GM19467 (cell line): ENCODE results near the gene AP1M2.

ENCODE experiments used
- ATAC-seq: cut with Tn5 transposase; IDR thresholded peaks from one replicate; pipeline ENCODE4 v1.9.1; 2021; ENCODE audit warnings: mild to moderate bottlenecking, moderate library complexity; ENCODE audit not compliant: unreplicated experiment

The AP1M2 gene

DNA sequence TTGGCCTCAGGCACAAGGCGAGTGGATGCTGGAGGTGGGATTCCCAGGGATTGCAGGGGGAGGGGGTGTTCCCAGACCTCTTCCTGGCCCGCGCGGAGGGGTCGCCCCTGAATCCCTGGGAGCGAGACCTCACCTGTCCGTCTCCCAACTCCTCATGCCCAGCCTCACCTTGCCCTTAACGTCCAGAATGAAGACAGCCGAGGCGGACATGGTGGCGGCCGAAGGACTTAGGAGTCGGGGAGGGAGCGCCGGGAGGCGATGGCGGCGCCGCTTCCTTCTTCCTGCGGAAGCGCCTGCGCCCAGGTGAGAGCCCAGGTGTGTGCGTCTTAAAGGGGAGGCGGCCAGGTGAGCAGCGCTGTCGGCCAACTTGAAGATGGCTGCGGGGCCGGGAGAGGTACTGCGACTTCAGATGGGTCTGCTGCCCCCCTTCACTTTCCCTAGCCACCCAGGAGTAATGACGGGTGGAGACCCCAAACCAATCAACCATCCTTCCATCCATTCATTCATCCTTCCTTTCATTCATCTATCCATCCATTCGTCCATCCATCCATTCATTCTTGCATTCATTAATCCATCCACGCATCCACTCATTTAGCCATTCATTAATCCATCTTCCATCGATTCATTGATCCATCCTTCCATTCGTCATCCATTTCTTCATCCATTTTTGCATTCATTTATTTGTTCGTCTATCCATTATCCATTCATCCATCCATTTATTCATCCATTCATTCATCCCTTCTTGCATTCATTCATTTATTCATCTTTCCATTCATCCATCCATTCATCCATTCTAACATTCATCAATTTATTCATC, at the start of gene AP1M2:
Gene AP1M2 (minus strand): TSS at position 291 of the 817 bp plus-strand sequence. CDS start 81 bp downstream, at position 210.
- no peak for ATAC-seq

DNA sequence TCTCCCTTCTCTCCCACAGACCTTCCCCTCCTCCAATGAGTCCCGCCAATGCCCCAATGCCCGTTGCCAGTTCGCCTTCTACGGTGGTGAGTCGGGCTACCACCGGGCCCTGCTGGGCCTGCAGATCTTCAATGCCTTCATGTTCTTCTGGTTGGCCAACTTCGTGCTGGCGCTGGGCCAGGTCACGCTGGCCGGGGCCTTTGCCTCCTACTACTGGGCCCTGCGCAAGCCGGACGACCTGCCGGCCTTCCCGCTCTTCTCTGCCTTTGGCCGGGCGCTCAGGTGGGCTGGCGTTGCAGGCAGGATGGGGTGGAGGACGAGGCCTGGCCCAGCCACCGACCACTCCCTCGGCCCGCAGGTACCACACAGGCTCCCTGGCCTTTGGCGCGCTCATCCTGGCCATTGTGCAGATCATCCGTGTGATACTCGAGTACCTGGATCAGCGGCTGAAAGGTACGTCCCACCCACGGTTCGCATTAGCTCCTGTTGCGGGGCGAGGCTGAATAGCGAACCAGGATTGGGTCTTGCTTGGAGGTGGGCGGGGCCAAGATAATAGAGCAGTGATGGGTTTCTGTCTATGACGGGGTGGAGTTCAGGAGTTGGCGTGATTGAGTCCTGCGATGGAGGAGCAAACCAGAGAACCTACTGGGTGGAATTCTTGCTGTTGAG, 49.3 kb upstream of the AP1M2 start:
- no peak for ATAC-seq

DNA sequence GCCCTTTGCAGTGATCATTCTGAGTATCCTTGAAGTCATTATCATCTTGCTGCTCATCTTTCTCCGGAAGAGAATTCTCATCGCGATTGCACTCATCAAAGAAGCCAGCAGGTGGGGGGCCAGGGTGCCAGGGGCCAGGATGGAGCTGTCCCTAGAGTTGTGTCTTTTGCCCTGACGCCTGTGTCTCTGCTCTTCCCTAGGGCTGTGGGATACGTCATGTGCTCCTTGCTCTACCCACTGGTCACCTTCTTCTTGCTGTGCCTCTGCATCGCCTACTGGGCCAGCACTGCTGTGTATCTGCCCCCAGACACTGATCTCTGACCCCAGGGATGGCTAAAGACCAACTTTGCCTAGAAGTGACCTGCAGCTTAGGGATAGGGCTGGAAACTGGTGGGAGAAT, 47.9 kb upstream of the AP1M2 start:
- ATAC-seq, result no peak

DNA sequence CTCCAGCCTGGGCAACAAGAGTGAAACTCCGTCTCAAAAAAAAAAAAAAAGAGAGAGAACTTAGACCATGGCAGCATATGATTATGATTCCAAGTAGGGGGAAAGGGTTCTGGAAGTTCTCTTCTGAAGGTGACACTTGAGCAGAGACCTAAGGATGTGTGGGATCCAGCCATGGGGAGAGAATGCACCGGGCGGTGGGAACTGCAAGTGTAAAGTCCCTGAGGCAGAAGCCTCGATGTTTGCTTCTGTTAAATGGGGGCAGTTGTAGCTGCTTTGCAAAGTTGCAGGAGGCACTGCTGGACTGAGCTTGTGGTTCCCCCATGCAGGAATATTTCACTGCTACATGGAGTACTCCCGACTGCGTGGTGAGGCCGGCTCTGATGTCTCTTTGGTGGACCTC, 47.3 kb upstream of the AP1M2 start:
- ATAC-seq, result no peak

DNA sequence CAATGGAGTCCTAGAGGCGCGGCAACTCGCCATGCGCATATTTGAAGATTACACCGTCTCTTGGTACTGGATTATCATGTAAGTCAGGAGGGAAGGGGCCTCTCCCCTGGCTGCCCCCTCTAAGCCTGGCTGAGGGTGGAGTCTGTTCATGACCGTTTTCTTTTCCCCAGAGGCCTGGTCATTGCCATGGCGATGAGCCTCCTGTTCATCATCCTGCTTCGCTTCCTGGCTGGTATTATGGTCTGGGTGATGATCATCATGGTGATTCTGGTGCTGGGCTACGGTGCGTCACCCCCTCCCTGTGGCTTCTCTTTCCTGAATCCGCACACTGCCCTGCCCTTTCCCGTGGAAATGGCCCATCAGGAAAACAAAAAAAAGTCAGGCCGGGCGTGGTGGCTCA, 44.8 kb upstream of the AP1M2 start:
- ATAC-seq, result no peak

DNA sequence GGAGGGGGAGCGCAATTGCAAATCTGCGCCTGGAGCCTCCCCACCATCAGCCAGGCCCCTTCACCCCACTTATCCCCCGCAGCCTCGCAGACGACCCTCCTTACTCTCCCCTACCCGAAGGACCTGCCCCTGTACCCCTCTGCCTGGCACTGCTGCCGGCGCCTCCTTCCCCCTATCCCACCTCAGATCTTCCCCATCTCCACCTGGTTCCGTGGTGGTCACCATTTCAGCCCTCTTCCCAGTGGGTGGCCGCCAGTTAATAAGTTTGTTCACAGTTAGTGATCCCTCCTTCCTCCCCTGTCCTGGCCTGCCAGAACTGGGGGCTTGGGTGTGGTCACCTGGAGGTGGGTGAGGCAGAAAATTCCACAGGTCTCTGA, 38.6 kb upstream of the AP1M2 start:
- no peak for ATAC-seq

DNA sequence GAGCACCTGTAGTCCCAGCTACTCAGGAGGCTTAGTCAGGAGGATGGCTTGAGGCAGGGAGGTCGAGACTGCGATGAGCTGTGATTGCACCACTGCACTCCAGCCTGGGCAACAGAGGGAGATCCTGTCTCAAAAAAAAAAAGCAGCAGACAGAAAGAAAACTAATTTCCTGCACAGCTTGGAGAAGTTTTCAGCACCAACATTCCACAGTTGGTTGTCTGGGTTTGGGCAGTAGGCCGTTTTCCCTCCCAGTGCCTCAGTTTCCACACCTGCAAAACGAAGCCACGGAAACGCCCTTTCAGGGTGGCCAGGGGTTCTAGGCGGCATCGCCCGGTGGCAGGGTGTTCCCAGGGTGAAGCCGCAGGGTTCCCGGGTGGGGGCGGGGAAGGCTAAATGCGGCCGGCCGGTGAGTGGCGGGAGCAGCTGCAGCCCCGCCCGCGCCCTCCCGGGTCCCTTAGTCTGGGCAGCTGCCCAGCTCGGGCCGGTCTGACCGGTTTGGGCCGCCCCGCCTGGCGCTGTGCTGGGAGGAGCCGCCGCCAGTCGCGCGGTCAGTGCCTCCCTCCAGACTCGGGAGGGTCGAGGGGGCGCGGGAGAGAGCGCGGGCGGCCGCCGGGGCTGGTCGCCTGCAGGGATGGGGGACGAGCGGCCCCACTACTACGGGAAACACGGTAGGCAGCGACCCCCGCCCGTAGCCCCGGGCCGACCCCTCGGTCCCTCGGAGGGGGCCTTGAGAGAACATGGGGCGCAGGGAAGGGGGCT, 38.1 kb upstream of the AP1M2 start, which contains the start of gene SLC44A2:
Gene SLC44A2 (plus strand): TSS at position 551 of the 759 bp plus-strand sequence. CDS start 81 bp downstream, at position 632.
- ATAC-seq, result no peak

DNA sequence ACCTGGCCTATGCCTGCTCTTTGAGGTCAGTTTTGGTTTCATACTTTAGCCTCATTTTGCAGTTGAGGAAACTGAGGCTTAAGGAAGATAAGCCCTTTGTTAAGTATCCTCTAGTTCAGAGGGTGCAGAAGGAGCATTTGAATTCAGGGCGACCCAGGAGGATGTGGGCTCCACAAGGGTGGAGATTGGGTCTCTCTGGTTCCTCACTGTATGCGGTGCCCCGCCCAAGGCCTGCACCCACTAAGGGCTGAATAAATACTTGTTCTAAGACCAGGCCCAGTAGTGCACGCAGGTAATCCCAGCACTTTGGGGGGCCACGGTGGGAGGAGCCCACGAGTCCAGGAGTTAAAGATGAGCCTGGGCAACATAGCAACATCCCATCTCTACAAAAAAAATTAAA, 37.5 kb upstream of the AP1M2 start:
- ATAC-seq, result no peak

DNA sequence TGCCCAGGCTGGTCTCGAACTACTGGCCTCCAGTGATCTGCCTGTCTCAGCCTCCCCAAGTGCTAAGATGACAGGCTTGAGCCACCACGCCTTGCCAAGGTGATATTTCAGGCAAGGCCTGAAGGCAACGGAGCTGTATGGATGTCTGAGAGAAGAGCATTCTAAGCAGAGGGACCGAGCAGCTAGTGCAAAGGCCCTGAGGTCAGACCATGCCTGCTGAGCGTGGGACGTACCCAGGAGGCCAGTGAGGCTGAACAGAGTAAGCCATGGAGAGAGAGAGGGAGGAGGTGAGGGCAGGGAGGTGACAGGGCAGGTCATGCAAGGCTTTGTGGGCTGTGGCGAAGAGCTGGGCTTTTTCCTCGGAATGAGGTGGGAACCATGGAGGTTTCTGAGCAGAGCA, 34.9 kb upstream of the AP1M2 start:
- ATAC-seq, result no peak

DNA sequence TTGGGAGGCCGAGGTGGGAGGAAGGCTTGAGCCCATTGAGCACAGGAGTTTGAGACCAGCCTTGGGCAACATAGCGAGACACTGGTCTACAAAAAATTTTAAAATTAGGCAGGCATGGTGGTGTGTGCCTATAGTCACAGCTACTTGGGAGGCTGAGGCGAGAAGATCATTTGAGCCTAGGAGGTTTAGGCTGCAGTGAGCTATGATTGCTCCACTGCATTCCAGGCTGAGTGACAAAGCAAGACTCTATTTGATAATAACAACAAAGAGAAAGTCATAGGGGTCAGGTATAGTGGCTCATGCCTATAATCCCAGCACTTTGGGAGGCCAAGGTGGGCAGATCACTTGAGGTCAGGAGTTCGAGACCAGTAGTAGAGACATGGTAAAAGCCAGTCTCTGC, 33.7 kb upstream of the AP1M2 start:
- ATAC-seq, result no peak

DNA sequence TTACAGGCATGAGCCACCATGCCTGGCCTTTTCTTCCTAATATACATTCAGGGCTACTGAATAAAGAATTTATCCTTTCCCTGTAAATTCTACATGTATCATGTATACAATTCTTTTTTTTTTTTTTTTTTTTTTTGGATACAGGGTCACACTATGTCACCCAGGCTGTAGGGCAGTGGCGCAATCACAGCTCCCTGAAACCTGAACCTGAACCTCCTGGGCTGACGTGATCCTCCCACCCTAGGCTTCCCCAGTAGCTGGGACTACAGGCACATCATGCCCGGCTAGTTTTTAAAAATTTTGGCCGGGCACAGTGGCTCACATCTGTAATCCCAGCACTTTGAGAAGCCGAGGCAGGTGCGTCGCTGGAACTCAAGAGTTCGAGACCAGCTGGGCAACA, 31.7 kb upstream of the AP1M2 start:
- no peak for ATAC-seq

DNA sequence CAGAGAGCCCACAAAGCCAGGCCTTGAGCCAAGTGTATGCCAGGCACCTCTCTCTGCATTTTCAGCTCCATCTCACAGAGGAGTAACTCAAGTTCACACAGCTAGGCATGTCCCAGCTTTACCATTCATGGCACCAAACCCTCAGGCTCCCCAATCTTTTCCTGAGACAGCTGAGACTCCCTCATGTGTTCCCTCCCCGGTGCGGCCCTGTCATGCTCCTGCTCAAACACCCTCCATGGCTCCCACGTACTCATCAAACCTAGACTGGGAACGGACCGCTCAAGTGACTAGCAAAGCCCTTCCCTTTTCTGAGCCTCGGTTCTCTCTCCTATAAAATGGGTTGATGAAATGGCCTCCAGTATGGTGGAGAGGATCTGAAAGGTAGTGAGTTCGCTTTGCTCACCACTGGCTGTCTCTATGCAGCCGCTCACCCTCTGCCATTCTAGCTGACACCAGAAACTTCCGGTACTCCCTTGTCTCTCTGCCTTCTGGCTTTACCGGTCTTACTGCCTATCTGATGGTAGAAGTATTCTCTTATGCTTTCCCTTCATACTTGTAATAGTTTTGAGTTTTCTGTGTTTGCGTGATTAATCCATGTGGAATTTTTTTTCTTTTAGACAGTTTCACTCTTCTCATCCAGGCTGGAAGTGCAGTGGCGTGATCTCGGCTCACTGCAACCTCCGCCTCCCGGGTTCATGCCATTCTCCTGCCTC, 30.5 kb upstream of the AP1M2 start:
- no peak for ATAC-seq

DNA sequence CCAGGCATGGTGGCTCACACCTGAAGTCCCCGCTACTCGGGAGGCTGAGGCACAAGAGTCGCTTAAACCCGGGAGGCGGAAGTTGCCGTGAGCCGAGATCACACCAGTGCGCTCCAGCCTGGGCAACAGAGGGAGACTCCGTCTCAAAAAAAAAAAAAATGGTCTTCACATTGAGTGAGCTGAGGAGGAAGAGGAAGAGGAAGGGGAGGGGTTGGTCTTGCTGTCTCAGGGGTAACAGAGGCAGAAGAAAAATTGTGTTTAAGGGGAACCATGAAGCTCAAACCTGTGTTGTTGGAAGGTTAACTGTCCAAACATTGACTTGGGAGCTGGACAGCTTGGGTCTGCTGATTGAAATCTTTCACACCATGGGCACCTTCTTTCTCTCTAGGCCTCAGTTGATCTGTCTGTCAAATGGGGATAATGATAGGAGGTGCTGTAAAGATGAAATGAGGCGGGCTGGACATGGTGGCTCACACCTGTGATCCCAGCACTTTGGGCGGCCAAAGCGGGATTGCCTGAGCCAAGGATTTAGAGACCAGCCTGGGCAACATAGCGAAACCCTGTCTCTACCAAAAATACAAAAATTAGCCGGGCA, 28.4 kb upstream of the AP1M2 start:
- no peak for ATAC-seq

DNA sequence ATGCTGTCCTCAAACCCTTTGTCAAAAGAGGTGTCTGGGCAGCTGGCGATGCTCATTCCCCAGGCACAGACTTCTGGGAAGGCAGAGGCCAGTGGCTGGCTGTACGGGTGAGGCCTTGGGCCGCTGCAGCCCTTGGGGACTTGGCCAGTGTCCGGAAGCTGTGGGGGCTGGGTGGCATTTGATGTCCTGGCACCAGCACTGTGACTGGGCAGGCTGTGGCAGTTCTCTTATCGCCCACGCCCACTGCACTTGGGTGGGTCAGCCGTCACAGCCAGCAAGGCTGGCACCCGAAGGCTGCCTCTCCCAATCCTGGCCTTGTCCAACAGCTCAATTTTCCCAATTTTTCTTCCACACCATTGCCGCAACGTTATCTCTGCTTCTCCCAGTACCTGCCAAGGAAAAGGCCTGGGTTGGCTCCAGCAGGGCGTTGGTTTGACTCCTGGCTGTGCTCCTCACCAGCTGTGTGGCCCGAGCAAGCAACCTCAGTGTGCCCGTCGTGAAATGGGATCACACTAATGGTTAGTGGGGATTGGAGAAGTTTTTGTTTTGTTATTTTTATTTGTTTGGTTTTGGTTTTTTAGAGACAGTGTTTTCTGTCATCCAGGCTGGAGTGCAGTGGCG, 25.5 kb upstream of the AP1M2 start:
- ATAC-seq, result no peak

DNA sequence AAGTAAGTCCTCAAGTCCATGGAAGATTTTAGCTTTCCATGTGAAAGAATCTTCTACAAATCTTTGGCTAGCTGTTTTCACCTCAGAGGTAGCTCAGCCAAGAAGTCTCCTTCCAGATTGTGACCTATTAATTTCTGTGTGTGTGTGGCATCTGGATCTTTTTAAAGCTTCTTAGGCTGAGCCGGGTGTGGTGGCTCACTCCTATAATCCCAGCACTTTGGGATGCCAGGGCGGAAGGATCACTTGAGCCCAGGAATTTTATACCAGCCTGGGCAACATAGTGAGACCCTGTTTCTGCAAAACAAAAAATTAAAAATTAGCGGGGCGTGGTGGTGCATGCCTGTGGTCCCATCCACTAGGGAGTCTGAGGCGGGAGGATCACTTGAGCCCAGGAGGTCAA, 24.8 kb upstream of the AP1M2 start:
- no peak for ATAC-seq

DNA sequence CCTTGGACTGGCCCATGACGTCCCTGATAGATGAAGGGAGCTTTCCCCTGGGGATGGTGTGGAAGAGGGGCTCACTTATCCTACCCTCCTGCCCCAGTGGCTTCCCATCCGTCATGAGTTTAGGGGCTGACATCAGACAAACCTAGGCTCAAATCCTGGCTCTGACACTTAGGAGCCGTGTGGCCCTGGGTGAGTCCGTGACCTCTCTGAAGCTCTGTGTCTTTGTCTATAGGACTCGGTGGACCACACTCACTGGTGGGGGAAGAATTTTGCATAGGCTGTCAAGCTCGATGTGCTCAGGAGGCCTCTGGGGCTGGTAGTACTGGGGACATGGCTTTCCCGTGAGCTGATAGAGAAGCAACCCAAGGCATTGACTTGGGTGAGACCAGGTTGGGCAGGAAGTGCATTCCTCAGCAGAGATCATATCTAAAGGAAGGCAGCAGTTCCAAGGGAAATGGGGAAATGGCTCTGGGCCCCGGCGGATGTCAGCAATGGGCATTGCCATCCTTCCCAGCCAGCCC, 17.4 kb upstream of the AP1M2 start:
- ATAC-seq, result peak; percentile 7

DNA sequence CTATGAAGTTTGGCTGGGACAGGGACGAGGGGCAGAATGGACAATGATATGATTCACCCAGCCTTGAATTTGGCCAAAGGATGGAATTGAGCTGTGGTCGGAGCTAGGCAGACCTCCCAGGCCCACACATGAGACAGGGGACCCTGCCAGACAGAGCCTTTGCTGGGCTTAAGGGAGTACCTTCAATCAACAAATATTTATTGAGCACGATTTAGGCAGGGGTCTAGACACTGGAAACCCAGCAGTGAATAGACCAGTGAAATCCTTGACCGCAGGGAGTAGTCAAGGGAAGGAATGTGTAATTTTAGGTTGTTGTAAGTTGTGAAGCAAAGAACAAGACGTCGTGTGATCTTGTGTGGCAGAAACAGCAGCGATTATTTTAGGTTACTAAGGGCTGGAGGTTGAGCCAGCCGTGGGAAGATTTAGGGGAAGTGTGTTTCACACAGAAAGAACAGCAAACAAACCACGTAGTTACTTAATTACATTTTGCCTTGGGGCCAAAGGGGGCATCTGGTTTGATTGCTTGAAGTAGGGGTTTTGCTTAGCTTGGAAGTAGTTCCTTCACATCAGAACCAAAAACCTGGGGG, 16.9 kb upstream of the AP1M2 start:
- ATAC-seq, result peak; percentile 31

DNA sequence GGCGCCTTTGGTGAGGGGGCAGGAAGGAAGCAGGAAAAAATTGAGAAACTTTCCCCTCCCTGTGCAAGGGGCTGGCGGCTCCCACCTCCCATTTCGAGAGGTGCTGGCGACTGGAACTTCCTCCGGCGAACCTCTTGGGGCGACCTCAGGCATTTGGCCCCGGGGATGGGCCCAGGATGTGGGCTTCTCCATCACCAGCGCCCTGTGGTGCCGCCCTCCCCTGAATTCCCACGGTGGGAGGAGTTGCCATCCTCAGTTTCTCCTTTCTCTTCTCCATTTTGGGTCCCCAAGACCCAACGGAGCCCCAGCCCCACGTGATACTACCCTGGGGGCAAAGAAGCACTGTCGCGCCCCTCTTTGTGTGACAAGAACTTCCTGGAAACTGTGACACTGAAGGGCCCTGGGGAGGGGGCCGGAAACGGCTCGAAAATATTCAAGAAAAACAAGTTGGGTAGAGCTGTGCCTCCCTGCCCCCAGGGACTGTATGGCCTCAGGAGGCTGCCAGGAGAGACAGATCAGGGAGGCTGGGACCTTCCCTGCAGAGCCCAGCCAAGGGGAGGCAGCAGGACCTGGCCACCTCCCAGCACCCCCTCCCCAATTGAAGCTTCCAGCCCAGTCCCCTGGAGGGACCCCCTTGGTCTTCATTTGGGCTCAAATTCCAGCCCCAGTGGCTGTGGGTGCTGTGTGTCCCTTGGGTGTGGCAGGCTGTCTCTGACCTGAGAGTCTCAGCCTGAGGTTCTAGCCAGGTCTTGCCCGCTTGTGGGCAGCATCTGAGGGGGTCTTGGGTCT, 16.2 kb upstream of the AP1M2 start:
- no peak for ATAC-seq
